RWPE2 (cell line): ENCODE results near the gene JPH4.

Source experiments
- ATAC-seq: fragments of 200-7000 bp; cut with Tn5 transposase; 3 replicates; pipeline ENCODE4 v1.9.1; 2021; ENCODE audit warnings: low read depth
- DNase-seq: peaks from one replicate; pipeline ENCODE4 v3.0.0-alpha.2; 2020; ENCODE audit warnings: low spot score
- H3K27ac ChIP-seq: fragments of 450-650 bp; 2 replicates; pipeline ENCODE4 v1.5.1; 2017; ENCODE audit warnings: mild to moderate bottlenecking; ENCODE audit not compliant: poor library complexity, severe bottlenecking
- H3K27me3 ChIP-seq: fragments of 250-450 bp; sonication (Bioruptor Pico); 2 replicates; pipeline ENCODE4 v1.5.1; 2021; ENCODE audit warnings: mild to moderate bottlenecking, moderate library complexity; ENCODE audit not compliant: insufficient read depth, poor library complexity, severe bottlenecking
- H3K36me3 ChIP-seq: fragments of 250-450 bp; sonication (Bioruptor Pico); 2 replicates; pipeline ENCODE4 v1.5.1; 2020; ENCODE audit warnings: low read depth, mild to moderate bottlenecking, moderate library complexity
- H3K4me1 ChIP-seq: fragments of 250-450 bp; sonication (Bioruptor Pico); 2 replicates; pipeline ENCODE4 v1.5.1; 2021; ENCODE audit warnings: mild to moderate bottlenecking, moderate library complexity; ENCODE audit not compliant: insufficient read depth, poor library complexity, severe bottlenecking
- H3K4me3 ChIP-seq: fragments of 250-450 bp; sonication (Bioruptor Pico); 2 replicates; pipeline ENCODE4 v1.5.1; 2021; ENCODE audit warnings: mild to moderate bottlenecking, moderate library complexity; ENCODE audit not compliant: severe bottlenecking
- H3K9me3 ChIP-seq: fragments of 250-450 bp; sonication (Bioruptor Pico); 2 replicates; pipeline ENCODE4 v1.5.1; 2021; ENCODE audit warnings: mild to moderate bottlenecking, moderate library complexity; ENCODE audit not compliant: severe bottlenecking
- CTCF ChIP-seq: fragments of 450-650 bp; IDR thresholded peaks from one replicate; pipeline ENCODE4 v1.5.1; 2017; ENCODE audit warnings: mild to moderate bottlenecking, moderate library complexity; ENCODE audit not compliant: poor library complexity, severe bottlenecking

Gene JPH4

GRCh38 chr14:23559010-23559925, 19.3 kb downstream of the JPH4 start:
- H3K9me3 ChIP-seq: no peaks in the 10 kb centered on the region

GRCh38 chr14:23558346-23559009, 20.1 kb downstream of the JPH4 start:
- no peaks in the 10 kb centered on the region for H3K4me1 ChIP-seq
- no peak for TF ChIP-seq CTCF
- DNase-seq: no peak
- H3K4me3 ChIP-seq: no peak overlapping the region
- H3K27ac ChIP-seq: no peak overlapping the region
- no peak for ATAC-seq
- H3K9me3 ChIP-seq: no peaks in the 10 kb centered on the region
- H3K27me3 ChIP-seq: no peaks in the 10 kb centered on the region
- H3K36me3 ChIP-seq: peaks cover 50% of the 10 kb centered on the region

More at GRCh38 chr14:23559010-23559925, 19.3 kb downstream of the JPH4 start:
- peak; percentile 97 for TF ChIP-seq CTCF
- no peak for ATAC-seq
- Histone ChIP-seq H3K27me3 (no peaks in the 10 kb centered on the region), H3K36me3 (peaks cover 58% of the 10 kb centered on the region), H3K4me3 (no peak overlapping the region), H3K27ac (no peak overlapping the region), H3K4me1 (no peaks in the 10 kb centered on the region)
- DNase-seq: no peak

- Histone ChIP-seq H3K4me3 (no peak overlapping the region), H3K36me3 (peaks cover 45% of the 10 kb centered on the region)
- no peak for TF ChIP-seq CTCF
Measured at GRCh38 chr14:23557946-23558345, 20.6 kb downstream of the JPH4 start.

GRCh38 chr14:23557521-23557920, 21.1 kb downstream of the JPH4 start:
- H3K4me3 ChIP-seq: no peak overlapping the region
- ATAC-seq (no peak), DNase-seq (no peak)
- no peaks in the 10 kb centered on the region for H3K9me3 ChIP-seq
- no peak for TF ChIP-seq CTCF
- H3K36me3 ChIP-seq: peaks cover 40% of the 10 kb centered on the region
- H3K4me1 ChIP-seq: no peaks in the 10 kb centered on the region
- H3K27ac ChIP-seq: peak overlapping the region; percentile 41
- no peaks in the 10 kb centered on the region for H3K27me3 ChIP-seq

More at GRCh38 chr14:23557946-23558345, 20.6 kb downstream of the JPH4 start:
- ATAC-seq (no peak), DNase-seq (no peak)
- H3K9me3 ChIP-seq: no peaks in the 10 kb centered on the region
- H3K27ac ChIP-seq: peak overlapping the region; percentile 41
- no peaks in the 10 kb centered on the region for H3K4me1 ChIP-seq
- H3K27me3 ChIP-seq: no peaks in the 10 kb centered on the region
